ENCODE results near the gene PTPN18. TPM values are rescaled to one million over a fixed set of nuclear protein-coding genes. Genes with fewer than 3 reads are reported as not detected.
A peak's percentile ranks its signal among the peaks of the same experiment; 100 is the strongest.

PTPN18 gene
- total RNA-seq, 1 experiment from 2014 or later: 16.3 TPM

GRCh38 chr2:130339885-130340745 lies 15.7 kb upstream of the PTPN18 start:
- Histone ChIP-seq H2AK5ac (ENCODE audit: insufficient read length, low read length) (no peak overlapping the region), H3K9me3 (ENCODE audit: control insufficient read depth, low read depth, low read length) (no peaks in the 10 kb centered on the region), H2BK120ac (ENCODE audit: low read depth, low read length, poor library complexity, severe bottlenecking) (no peak overlapping the region), H3K14ac (ENCODE audit: insufficient read depth, low read length) (no peak overlapping the region), H4K91ac (ENCODE audit: insufficient read length, low read depth, low read length) (no peak overlapping the region), H3T11ph (ENCODE audit: low read length) (no peak overlapping the region), H3K27me3 (ENCODE audit: insufficient read depth, low read length) (no peaks in the 10 kb centered on the region), H3K4me1 (ENCODE audit: insufficient read depth, low read length) (peaks cover 7% of the 10 kb centered on the region; the same call in 1 of the 2 replicates), H2BK12ac (ENCODE audit: insufficient read length, low read depth, low read length) (no peak overlapping the region), H4K8ac (replicated peaks; ENCODE audit: insufficient read length, low read depth, low read length) (no peak overlapping the region), H3K4me2 (ENCODE audit: insufficient read depth, insufficient read length, low read length) (no peak overlapping the region), H2AFZ (ENCODE audit: low read length) (no peak overlapping the region), H2BK5ac (ENCODE audit: insufficient read length, low read length) (no peak overlapping the region), H3K79me2 (ENCODE audit: insufficient read depth, low read length) (no peaks in the 10 kb centered on the region; the same call in 1 of the 2 replicates), H3K23ac (ENCODE audit: insufficient read length, low read depth, low read length) (no peak overlapping the region), H3K79me1 (ENCODE audit: insufficient read depth, low read depth, low read length, poor library complexity, severe bottlenecking) (no peaks in the 10 kb centered on the region), H3K56ac (ENCODE audit: insufficient read length, low read depth, low read length) (no peak overlapping the region), H2BK15ac (ENCODE audit: low read depth, low read length) (no peak overlapping the region), H4K5ac (ENCODE audit: insufficient read length, low read depth, low read length) (no peak overlapping the region), H4K20me1 (ENCODE audit: control insufficient read depth, insufficient read depth, insufficient read length) (no peaks in the 10 kb centered on the region), H3K18ac (ENCODE audit: insufficient read length, low read depth, low read length) (no peak overlapping the region), H3K27ac (ENCODE audit: insufficient read length, low read depth, low read length) (no peak overlapping the region), H2BK20ac (ENCODE audit: low read depth, low read length, poor library complexity, severe bottlenecking) (no peak overlapping the region), H3K23me2 (ENCODE audit: insufficient read length, low read depth, low read length, poor library complexity, severe bottlenecking) (peaks cover 5% of the 10 kb centered on the region), H3K4ac (ENCODE audit: low read depth, low read length) (no peak overlapping the region), H3K9ac (ENCODE audit: extremely low read depth, insufficient read length, low read length) (no peak overlapping the region)
- WGBS (ENCODE audit: extremely low coverage, insufficient read length, low lambda C conversion rate): no CpG with 5 or more reads among the region's 10 CpGs
- TF ChIP-seq, protein P1, sequence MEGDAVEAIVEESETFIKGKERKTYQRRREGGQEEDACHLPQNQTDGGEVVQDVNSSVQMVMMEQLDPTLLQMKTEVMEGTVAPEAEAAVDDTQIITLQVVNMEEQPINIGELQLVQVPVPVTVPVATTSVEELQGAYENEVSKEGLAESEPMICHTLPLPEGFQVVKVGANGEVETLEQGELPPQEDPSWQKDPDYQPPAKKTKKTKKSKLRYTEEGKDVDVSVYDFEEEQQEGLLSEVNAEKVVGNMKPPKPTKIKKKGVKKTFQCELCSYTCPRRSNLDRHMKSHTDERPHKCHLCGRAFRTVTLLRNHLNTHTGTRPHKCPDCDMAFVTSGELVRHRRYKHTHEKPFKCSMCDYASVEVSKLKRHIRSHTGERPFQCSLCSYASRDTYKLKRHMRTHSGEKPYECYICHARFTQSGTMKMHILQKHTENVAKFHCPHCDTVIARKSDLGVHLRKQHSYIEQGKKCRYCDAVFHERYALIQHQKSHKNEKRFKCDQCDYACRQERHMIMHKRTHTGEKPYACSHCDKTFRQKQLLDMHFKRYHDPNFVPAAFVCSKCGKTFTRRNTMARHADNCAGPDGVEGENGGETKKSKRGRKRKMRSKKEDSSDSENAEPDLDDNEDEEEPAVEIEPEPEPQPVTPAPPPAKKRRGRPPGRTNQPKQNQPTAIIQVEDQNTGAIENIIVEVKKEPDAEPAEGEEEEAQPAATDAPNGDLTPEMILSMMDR (conservative IDR thresholded peaks at IDR 0.05): no peak
- H3K27me3 Mint-ChIP-seq (ENCODE audit: low read depth): peaks cover 6% of the 10 kb centered on the region
- H3K9me3 Mint-ChIP-seq: no peaks in the 10 kb centered on the region; a peak in 2 of 5 replicates
- H3K36me3 Mint-ChIP-seq (ENCODE audit: insufficient read depth in 1 of 3, low read depth in 3 of 3): peaks cover 29 to 40% (median 32%) of the 10 kb centered on the region in 3 experiments
- peaks cover 14 to 17% of the 10 kb centered on the region in 2 experiments for H3K4me1 Mint-ChIP-seq
- no peak for DNase-seq
- H3K4me3 Mint-ChIP-seq: peak overlapping the region in 1 of 2 experiments; percentile 9; a peak in 1 of 5 replicates
- peak overlapping the region in 1 of 3 experiments; percentile 49; a peak in 1 of 7 replicates for H3K27ac Mint-ChIP-seq
